WTC11 (cell line): ENCODE data around the gene CUL1. TPM values are rescaled to one million over a fixed set of nuclear protein-coding genes. Genes with fewer than 3 reads are reported as not detected.

Experiments used
- ATAC-seq: fragments of 200-7000 bp; cut with Tn5 transposase; 2 replicates; pipeline ENCODE4 v1.10.0; 2021; ENCODE audit warnings: mild to moderate bottlenecking, moderate library complexity
- CTCF ChIA-PET: fragments of 300-600 bp; sonication (Branson Sonifier 250); formaldehyde crosslinking; loops from one replicate; lab custom pipeline; 2021; ENCODE audit warnings: antibody characterized with exemption; lab: Charles Lee
- POLR2A ChIA-PET: fragments of 350-600 bp; sonication (Branson Sonifier 250); formaldehyde crosslinking; loops from one replicate; lab custom pipeline; 2021; ENCODE audit warnings: antibody characterized with exemption; lab: Charles Lee
- DNase-seq: peaks from one replicate; pipeline ENCODE4 v3.0.0; 2021; ENCODE audit warnings: low spot score
- H3K27ac Mint-ChIP-seq: 2 replicates; pipeline ENCODE4 v1.8.0; 2021; ENCODE audit warnings: mixed read lengths
- H3K27me3 Mint-ChIP-seq: 2 replicates; pipeline ENCODE4 v1.8.0; 2021; ENCODE audit warnings: low read depth, mild to moderate bottlenecking, moderate library complexity, mixed read lengths
- H3K36me3 Mint-ChIP-seq: 2 replicates; pipeline ENCODE4 v1.8.0; 2021; ENCODE audit warnings: mixed read lengths
- H3K4me1 Mint-ChIP-seq: 2 replicates; pipeline ENCODE4 v1.8.0; 2022; ENCODE audit warnings: mixed read lengths
- H3K4me3 Mint-ChIP-seq: 2 replicates; pipeline ENCODE4 v1.8.0; 2021; ENCODE audit warnings: mild to moderate bottlenecking, moderate library complexity, mixed read lengths
- H3K9me3 Mint-ChIP-seq: 2 replicates; pipeline ENCODE4 v1.8.0; 2021; ENCODE audit warnings: mixed read lengths
- ARID4B ChIP-seq: sonication (generic); formaldehyde crosslinking; IDR thresholded peaks from 2 replicates; pipeline ENCODE4 v1.8.0; 2023; ENCODE audit warnings: missing genetic modification reagents, mild to moderate bottlenecking, borderline replicate concordance
- CREB1 ChIP-seq: sonication (generic); formaldehyde crosslinking; IDR thresholded peaks from 2 replicates; pipeline ENCODE4 v1.8.0; 2023; ENCODE audit warnings: mild to moderate bottlenecking, missing genetic modification reagents
- ELF4 ChIP-seq: sonication (generic); formaldehyde crosslinking; IDR thresholded peaks from 2 replicates; pipeline ENCODE4 v1.8.1; 2022; ENCODE audit warnings: low read depth, mild to moderate bottlenecking, moderate library complexity, missing genetic modification reagents
- EMX1 ChIP-seq: fragments of 250-450 bp; sonication (Bioruptor Pico); IDR thresholded peaks from 2 replicates; pipeline ENCODE4 v1.8.0; 2021; ENCODE audit warnings: mild to moderate bottlenecking
- ERG ChIP-seq: fragments of 250-450 bp; sonication (Bioruptor Pico); IDR thresholded peaks from 2 replicates; pipeline ENCODE4 v1.8.0; 2021; ENCODE audit warnings: mild to moderate bottlenecking
- GABPB1 ChIP-seq: sonication (generic); formaldehyde crosslinking; IDR thresholded peaks from 2 replicates; pipeline ENCODE4 v1.8.1; 2023; ENCODE audit warnings: mild to moderate bottlenecking, missing genetic modification reagents
- KAT7 ChIP-seq: sonication (generic); formaldehyde crosslinking; IDR thresholded peaks from 2 replicates; pipeline ENCODE4 v1.8.1; 2023; ENCODE audit warnings: missing genetic modification reagents, mild to moderate bottlenecking, borderline replicate concordance
- MLX ChIP-seq: sonication (generic); formaldehyde crosslinking; IDR thresholded peaks from 2 replicates; pipeline ENCODE4 v1.8.1; 2023; ENCODE audit warnings: mild to moderate bottlenecking, missing genetic modification reagents, moderate library complexity
- MXD4 ChIP-seq: fragments of 250-450 bp; sonication (Bioruptor Pico); IDR thresholded peaks from 2 replicates; pipeline ENCODE4 v1.8.0; 2021; ENCODE audit warnings: mild to moderate bottlenecking, moderate library complexity, borderline replicate concordance
- NR1H2 ChIP-seq: sonication (generic); formaldehyde crosslinking; IDR thresholded peaks from 2 replicates; pipeline ENCODE4 v1.9.0; 2021; ENCODE audit warnings: mild to moderate bottlenecking, moderate library complexity, missing genetic modification reagents
- STAT6 ChIP-seq: sonication (generic); formaldehyde crosslinking; conservative IDR thresholded peaks from 2 replicates; pipeline ENCODE4 v1.8.1; 2023; ENCODE audit warnings: mild to moderate bottlenecking, low read depth, missing genetic modification reagents, moderate library complexity
- TP53 ChIP-seq: sonication (generic); formaldehyde crosslinking; IDR thresholded peaks from 2 replicates; pipeline ENCODE4 v1.8.1; 2023; ENCODE audit warnings: mild to moderate bottlenecking, missing genetic modification reagents
- ZNF121 ChIP-seq: sonication (generic); formaldehyde crosslinking; IDR thresholded peaks from 2 replicates; pipeline ENCODE4 v1.8.0; 2023; ENCODE audit warnings: missing genetic modification reagents
- ZNF263 ChIP-seq: sonication (generic); formaldehyde crosslinking; IDR thresholded peaks from 2 replicates; pipeline ENCODE4 v1.8.1; 2022; ENCODE audit warnings: low read depth, mild to moderate bottlenecking, moderate library complexity, missing genetic modification reagents
- total RNA-seq: library from RNA; stranded (reverse); gene quantifications from 3 replicates; pipeline ENCODE4 v1.2.3, GENCODE V29; 2021
- TF ChIP-seq, protein P1 (sequence below): sonication (generic); formaldehyde crosslinking; IDR thresholded peaks from 2 replicates; pipeline ENCODE4 v1.8.1; 2022; ENCODE audit warnings: low read depth, mild to moderate bottlenecking, moderate library complexity, missing genetic modification reagents, borderline replicate concordance
- TF ChIP-seq, protein P2 (sequence below): sonication (generic); formaldehyde crosslinking; IDR thresholded peaks from 2 replicates; pipeline ENCODE4 v1.8.0; 2023; ENCODE audit warnings: missing genetic modification reagents
- TF ChIP-seq, protein P3 (sequence below): sonication (generic); formaldehyde crosslinking; IDR thresholded peaks from 2 replicates; pipeline ENCODE4 v1.8.0; 2022; ENCODE audit warnings: missing genetic modification reagents
- TF ChIP-seq, protein P4 (sequence below): sonication (generic); formaldehyde crosslinking; IDR thresholded peaks from 2 replicates; pipeline ENCODE4 v1.8.0; 2022; ENCODE audit warnings: mild to moderate bottlenecking, missing genetic modification reagents

Gene CUL1
- total RNA-seq, 1 experiment from 2014 or later = 50.5 TPM

DNA sequence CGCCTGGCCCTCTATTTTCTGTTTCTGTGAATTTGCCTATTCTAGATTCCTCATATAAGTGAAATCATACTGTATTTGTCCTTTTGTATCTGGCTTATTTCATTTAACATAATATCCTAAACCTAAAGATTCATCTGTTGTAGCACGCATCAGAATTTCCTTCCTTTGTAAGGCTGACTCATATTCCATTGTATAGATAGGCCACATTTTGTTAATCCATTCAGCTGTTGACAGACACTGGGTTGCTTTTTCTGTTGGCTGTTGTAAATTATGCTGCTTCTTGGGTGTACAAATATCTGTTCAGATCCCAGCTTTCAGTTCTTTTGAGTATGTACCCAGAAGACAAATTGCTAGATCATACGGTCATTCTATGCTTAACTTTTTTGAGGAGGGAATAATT is 28.8 kb upstream of the CUL1 start (continued):
- TF ChIP-seq MLX (CRISPR knock-in tag) (no peak), STAT6 (CRISPR knock-in tag) (no peak), TP53 (no peak)
- TF ChIP-seq, protein P1, sequence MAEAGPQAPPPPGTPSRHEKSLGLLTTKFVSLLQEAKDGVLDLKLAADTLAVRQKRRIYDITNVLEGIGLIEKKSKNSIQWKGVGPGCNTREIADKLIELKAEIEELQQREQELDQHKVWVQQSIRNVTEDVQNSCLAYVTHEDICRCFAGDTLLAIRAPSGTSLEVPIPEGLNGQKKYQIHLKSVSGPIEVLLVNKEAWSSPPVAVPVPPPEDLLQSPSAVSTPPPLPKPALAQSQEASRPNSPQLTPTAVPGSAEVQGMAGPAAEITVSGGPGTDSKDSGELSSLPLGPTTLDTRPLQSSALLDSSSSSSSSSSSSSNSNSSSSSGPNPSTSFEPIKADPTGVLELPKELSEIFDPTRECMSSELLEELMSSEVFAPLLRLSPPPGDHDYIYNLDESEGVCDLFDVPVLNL = no peak

GRCh38 chr7:148670374-148670773 is 28.3 kb upstream of the CUL1 start:
- H3K9me3 Mint-ChIP-seq = peaks cover 33% of the 10 kb centered on the region
- no peak for ATAC-seq
- H3K4me1 Mint-ChIP-seq = no peaks in the 10 kb centered on the region
- no peak for DNase-seq
- H3K27ac Mint-ChIP-seq = no peak overlapping the region
- ChIA-PET POLR2A (no interaction called here), CTCF (interaction anchor here (1.0 kb wide), 1 partner anchor 168 kb away, joined by 3 read pairs; no protein-coding TSS in a partner anchor)
- H3K36me3 Mint-ChIP-seq = peaks cover 22% of the 10 kb centered on the region
- no peak overlapping the region for H3K4me3 Mint-ChIP-seq
- H3K27me3 Mint-ChIP-seq = peaks cover 3% of the 10 kb centered on the region; the same call in 1 of the 2 replicates
- TF ChIP-seq ELF4 (CRISPR knock-in tag) = no peak
- TF ChIP-seq, protein P2, sequence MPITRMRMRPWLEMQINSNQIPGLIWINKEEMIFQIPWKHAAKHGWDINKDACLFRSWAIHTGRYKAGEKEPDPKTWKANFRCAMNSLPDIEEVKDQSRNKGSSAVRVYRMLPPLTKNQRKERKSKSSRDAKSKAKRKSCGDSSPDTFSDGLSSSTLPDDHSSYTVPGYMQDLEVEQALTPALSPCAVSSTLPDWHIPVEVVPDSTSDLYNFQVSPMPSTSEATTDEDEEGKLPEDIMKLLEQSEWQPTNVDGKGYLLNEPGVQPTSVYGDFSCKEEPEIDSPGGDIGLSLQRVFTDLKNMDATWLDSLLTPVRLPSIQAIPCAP (CRISPR knock-in tag) = no peak
- TF ChIP-seq ZNF263 (CRISPR knock-in tag) = no peak
- TF ChIP-seq, protein P3, sequence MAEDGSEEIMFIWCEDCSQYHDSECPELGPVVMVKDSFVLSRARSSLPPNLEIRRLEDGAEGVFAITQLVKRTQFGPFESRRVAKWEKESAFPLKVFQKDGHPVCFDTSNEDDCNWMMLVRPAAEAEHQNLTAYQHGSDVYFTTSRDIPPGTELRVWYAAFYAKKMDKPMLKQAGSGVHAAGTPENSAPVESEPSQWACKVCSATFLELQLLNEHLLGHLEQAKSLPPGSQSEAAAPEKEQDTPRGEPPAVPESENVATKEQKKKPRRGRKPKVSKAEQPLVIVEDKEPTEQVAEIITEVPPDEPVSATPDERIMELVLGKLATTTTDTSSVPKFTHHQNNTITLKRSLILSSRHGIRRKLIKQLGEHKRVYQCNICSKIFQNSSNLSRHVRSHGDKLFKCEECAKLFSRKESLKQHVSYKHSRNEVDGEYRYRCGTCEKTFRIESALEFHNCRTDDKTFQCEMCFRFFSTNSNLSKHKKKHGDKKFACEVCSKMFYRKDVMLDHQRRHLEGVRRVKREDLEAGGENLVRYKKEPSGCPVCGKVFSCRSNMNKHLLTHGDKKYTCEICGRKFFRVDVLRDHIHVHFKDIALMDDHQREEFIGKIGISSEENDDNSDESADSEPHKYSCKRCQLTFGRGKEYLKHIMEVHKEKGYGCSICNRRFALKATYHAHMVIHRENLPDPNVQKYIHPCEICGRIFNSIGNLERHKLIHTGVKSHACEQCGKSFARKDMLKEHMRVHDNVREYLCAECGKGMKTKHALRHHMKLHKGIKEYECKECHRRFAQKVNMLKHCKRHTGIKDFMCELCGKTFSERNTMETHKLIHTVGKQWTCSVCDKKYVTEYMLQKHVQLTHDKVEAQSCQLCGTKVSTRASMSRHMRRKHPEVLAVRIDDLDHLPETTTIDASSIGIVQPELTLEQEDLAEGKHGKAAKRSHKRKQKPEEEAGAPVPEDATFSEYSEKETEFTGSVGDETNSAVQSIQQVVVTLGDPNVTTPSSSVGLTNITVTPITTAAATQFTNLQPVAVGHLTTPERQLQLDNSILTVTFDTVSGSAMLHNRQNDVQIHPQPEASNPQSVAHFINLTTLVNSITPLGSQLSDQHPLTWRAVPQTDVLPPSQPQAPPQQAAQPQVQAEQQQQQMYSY = no peak
- TF ChIP-seq, protein P4, sequence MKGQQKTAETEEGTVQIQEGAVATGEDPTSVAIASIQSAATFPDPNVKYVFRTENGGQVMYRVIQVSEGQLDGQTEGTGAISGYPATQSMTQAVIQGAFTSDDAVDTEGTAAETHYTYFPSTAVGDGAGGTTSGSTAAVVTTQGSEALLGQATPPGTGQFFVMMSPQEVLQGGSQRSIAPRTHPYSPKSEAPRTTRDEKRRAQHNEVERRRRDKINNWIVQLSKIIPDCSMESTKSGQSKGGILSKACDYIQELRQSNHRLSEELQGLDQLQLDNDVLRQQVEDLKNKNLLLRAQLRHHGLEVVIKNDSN (CRISPR knock-in tag) = no peak
- no peak for TF ChIP-seq CREB1 (CRISPR knock-in tag)
- no peak for TF ChIP-seq EMX1
- no peak for TF ChIP-seq ARID4B (CRISPR knock-in tag)
- TF ChIP-seq MXD4 (CRISPR knock-in tag) = no peak
- no peak for TF ChIP-seq KAT7 (CRISPR knock-in tag)
- no peak for TF ChIP-seq ERG (CRISPR knock-in tag)
- no peak for TF ChIP-seq GABPB1
- no peak for TF ChIP-seq ZNF121
- no peak for TF ChIP-seq NR1H2 (CRISPR knock-in tag)
